CD4-positive, alpha-beta T cell treated with Interleukin-21 for 1 hour (primary cell): Measurements from ENCODE around the gene RETREG1.
"Not testable (repeated sequence)": the region's sequence is repeated elsewhere in the genome, so short reads cannot be mapped to it uniquely, and the experiment has no call there.

Experiments
- DNase-seq: peaks from one replicate; pipeline ENCODE4 v3.0.0-alpha.2; 2020

The RETREG1 gene

DNA sequence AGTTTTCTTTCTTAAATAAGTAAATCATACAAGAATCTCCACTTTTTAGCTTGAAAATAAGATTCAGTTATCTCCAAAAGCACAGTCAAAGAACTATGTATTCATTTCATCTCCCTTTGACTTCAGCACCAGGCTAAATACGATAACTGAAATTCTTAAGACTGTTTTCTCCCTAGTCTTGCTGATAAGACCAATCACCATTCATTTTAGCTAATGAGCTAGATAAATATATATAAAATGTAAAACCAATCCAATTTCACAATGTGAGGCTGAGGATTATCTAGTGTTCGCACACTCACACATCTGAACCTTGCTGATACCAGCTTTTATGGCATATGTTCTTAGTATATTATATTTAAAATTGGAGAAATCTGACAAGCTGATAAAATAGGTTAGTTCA is 133.9 kb downstream of the RETREG1 start:
- DNase-seq, result no peak

DNA sequence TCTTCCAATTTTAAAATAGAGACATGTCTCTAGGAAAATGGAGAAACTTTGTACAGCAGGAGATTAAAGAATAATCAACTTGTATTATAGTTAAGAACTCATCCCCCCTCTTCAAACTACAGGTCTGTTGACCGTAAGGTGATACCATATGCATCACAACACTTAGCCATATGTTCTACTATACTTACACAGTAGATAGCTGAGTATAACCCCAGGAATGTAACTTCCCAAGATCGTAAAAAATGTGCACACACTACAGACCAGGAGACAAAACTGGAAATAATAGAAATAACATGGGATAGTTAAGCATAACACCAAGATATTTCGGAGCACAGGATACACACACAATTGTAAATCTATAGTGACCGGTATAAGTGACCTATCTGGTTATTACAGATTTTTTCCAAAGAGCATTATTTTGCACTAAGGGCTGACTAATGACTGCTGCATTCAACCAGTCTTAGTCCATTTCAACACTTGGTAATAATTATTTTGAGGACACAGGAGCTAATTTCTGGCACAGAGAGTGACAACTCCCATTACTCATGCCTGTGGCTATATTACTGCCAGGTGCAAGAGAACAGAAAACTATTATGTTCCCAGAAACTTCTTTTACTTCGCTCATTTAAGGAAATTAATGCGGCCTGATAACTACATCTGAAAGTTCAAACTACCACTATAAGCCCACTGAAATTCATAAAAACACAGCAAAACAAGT is 135.8 kb downstream of the RETREG1 start:
- DNase-seq, result no peak

DNA sequence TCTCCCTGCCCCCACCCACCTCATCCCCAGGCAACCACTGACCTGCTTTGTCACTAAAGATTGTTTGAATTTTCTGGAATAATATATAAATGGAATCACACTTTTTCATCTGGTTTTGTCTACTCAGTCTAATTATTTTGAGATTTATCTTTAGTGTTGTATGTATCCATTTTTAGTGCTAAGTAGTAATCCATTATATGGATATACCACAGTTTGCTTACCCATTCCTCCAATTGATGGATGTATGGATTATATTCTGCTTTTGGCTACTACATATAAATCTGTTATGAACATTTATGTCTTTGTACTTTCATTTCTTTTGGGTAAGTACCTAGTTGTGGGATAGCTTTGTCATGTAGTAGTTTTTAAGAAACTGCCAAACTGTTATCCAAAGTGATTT is 136.7 kb downstream of the RETREG1 start:
- DNase-seq, result no peak

DNA sequence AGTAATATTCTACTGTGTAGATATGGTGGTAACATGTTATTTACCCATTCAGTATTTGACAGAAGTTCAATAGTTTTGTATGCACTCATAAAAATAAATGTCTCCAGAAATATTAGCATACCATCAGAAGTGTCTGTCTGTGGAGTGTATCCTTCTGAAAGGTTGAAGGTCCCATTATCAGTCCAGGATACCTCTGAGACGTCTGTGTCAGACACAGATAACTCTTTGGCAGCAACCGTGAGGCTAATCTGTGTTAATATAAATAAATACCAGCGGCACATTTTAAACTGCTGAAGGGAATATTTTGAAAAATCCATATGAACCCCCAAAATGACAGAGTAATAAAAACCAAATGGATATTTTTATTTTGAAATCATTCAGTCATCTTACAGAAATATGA is 139.3 kb downstream of the RETREG1 start:
- no peak for DNase-seq

DNA sequence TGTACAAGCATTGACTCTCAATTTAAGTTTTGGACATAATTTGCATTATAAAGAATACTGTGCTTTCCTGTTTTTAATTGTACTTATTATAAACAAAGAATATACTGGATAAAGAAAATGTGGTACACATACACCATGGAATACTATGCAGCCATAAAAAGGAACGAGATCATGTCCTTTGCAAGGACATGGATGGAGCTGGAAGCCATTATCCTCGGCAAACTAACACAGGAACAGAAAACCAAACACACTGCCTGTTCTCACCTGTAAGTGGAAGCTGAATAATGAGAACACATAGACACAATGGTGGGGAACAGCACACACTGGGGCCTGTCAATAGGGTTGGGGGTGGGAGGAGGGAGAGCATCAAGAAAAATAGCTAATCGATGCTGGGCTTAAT is 140.4 kb downstream of the RETREG1 start:
- DNase-seq, result not testable (repeated sequence)

DNA sequence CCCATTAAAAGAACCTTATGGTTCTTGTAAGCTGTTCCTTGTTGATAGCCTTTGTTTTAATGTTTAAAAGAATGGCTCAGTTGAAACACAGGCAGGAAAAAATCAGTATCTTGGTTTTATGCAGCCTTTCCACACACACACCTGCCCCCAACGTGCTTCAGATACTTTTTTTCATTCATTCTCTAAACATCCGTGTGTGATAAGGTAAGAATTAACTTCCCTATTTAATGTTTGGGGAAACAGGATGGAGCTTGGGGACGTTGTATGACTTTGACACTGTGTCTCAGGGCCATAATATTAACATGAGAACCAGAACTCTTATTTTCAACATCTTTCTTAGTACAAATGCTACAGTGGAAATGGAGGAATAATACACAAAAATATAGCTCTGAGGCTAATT is 145.4 kb downstream of the RETREG1 start:
- no peak for DNase-seq

DNA sequence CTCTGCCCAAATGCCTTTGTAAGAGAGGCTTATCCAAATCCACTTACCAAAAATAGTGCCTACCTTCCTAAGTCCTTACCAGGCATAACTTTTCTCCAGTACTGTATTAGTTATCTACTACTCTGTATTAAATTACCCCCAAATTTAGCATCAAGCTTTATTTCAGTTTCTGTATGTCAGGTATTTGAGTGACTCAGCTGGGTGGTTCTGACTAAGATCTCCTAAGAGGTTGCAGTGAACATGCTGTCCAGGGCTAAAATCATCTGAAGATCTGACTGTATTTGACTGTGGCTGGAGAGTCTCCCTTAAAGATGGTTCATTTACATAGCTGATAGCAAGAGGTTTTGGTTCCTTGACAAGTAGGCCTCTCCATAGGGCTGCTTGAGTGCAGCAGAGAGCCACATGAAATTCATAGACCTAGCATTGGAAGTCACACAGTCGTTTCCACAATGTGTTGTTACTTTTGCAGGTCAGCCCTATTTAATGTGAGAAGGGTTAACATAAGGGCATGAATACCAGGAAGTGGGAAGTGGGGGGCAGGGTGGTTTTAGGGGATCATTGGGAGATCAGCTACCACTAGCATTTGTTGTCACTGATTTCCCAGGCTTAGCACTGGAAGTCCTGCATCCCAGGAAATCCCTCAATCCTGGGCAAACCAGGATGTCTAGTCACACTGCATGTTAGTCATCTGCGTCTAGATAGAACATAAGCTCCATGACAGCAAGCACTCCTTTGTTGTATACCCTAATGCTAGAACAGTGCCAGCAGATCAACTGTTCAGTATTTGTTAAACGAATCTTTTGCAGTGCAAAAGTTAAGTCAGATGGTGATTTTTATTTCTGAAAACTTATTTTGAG is 149.2 kb downstream of the RETREG1 start:
- DNase-seq, result no peak

DNA sequence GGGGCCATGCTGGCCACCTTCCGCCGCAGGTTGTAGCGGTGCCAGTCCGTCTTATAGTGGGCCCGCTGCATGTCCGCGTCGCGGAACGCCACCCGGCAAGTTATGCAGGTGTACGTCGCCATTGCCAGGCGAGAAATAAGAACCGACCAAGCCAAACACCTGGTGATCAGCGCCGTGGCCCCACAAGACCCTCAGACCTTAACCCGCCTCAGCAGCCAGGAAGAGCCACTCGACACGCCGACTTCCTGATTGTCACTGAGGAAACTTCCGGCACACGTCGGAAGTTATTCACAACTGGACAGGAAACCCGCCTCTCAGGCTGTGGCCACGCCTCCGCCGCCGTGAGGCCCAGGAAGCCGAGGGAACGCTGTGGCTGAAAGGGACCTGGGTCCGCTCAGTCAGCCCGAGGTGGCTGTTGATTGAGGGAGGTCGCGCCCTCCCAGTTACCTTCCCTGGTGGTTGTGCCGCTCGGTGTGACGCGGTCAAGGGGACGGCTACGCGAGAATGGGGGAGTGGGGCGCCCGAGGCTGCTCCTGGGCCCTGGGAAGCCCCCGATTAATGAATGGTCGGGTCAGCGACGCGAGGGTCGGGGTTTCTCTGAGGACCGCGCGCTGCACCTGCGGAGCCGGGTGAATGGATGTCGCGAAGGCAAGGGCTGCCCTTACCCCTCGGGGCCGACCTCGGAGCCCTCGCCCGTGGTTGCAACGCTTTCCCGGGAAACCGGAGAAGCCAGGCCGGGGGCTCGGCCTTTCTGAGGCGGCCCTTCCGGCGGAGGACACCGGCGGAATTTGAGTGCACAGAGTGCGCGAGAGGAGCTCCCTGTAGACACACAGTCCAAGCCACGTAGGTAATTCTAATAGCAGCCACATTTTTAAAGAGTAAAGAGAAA is 151.0 kb downstream of the RETREG1 start, which contains the start of gene ZNF622:
Gene ZNF622 (minus strand): TSS at position 257 of the 889 bp plus-strand sequence. CDS start 135 bp downstream, at position 122.
- DNase-seq, result peak; percentile 90

DNA sequence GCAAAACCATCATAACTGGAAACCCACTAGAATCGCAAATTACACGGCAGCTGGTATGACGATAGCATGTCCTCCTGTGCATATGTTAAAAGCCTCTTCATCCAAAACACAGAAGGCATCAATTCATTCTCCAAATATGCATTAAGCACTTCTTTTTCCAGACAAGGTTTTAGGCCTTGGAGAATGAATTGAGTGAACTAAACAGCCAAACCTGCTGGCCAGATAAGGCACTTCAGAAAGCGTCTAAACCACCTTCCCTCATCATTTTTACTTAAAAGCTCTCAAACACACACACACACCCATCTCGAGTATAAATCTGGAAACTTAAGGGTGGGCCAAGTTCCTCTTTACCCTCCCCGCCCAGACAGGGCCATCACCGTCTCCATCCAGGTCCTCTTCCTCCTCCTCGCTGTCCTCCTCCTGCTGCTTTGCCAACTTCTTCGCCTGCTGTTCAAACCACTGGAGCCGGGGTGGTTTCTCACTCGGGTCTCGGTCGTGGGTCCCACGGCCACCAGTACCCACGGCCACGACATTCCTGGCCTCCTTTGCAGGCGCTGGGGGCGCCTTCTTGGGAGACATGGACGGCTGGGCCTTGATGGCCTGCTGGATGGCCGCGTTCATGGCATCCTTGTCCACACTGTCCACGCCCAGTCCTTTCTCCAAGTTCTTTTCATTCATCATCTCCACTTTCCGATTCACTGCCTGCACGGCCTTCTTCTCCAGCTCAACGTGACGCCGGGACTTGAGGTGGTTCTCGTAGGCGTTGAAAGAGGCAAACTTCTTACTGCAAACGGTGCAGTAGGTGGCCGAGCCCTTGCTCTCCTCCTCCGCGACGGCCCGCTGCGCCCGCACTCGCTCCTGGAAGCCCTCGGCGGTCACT is 151.9 kb downstream of the RETREG1 start:
- DNase-seq, result no peak

DNA sequence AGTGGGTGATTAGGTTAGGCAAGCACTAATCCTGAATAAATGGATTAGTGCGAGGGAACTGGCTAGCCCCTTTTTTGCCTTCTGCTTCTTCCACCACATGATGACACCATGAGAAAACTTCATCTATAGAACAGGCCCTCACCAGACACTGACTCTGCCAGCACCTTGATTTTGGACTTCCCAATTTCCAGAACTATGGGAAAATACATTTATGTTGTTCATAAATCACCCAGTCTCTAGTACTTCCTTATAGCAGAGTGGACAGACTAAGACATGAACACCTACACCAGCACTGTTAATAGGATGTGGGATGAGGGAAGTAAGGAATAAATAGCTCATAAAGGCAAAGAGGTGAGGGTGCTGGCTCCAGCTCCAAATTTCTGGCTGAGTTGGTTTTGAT is 152.6 kb downstream of the RETREG1 start:
- no peak for DNase-seq

DNA sequence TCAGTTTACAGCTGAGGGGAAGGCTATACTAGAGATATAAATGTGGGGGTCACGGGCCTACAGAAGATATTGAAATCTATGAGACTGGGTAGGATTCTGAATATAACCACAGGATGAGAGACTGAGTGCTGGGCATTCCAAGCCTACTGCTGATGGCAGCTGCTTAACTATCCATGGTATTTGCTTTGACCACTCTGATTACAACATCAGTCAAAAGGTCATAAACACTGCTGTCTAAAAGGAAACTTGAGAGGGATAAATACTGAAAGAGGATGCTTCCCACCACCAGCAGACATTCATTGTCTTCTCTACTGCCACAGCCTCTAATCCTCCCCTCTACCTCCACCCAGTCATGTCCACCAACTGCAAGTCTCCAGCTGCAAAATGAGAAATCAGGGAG is 155.0 kb downstream of the RETREG1 start:
- DNase-seq, result no peak

DNA sequence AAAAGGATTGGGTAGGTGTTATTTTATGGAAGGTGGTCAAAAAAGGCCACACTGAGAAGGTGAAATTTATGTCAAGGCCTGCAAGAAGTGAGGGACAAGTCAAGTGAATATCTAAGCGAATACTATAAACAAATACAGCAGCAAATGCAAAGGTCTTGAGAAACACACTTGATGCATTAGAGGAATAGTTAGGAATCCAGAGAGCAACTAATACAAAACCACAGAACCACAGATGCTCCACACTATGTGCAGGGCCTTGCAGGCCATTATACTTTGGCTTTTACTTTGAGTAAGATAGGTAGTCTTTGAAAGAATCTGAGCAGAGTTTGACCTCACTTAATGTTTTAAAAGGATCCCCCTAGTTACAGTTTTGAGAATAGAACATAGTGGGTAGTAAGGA is 155.8 kb downstream of the RETREG1 start:
- DNase-seq, result no peak

DNA sequence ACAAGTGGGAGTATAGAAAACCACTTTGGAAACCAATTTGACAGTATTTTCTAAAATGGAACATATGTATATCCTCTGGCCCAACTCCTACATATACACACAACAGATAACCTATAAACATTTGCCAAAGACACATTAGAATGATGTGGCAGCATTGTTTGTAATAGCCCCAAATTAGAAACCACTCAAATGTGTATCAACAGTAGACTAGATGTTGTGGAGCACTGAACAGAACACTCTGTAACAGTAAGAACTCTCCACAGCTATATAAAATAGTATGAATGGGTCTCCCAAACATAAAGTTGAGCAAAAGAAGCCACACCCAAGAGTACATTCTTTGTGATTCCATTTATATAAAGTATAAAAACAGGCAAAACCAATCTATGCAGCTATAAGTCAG is 157.3 kb downstream of the RETREG1 start:
- DNase-seq, result no peak

DNA sequence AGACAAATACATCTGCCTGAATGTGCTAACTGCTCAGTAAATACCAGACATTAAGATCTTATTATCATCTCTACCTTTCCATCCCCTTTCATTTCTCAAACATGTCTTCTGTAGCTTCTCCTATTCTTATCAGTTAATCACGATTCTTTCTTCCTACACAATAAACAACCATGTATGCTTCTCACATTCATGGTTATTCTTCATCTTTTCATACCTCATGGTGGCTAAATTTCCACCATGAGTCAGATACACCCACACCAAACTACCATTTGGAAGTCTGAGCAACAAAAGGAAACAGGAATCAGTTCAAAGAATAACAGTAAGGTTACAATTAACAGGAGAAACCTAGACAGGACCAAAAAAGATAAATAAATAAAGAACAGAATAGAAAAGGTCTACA is 158.9 kb downstream of the RETREG1 start:
- no peak for DNase-seq

DNA sequence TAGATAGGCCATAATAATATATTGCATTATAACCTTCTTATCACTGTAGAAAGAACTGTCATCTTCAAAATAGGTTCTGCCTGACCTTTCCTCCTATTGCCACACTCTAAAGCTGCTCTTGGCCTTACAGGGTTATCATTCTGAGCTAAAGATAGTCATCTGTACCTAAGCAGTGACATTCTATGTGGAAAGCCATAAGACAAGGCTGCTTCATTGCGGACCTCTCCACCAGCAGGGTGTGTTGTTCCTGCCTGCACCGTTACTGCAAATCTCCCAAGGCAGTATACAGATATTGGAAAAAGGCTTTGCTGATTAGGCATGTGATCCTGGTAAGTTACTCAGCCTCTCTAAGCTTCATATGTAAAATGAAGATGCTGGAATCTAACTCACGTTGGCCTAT is 159.3 kb downstream of the RETREG1 start:
- no peak for DNase-seq

DNA sequence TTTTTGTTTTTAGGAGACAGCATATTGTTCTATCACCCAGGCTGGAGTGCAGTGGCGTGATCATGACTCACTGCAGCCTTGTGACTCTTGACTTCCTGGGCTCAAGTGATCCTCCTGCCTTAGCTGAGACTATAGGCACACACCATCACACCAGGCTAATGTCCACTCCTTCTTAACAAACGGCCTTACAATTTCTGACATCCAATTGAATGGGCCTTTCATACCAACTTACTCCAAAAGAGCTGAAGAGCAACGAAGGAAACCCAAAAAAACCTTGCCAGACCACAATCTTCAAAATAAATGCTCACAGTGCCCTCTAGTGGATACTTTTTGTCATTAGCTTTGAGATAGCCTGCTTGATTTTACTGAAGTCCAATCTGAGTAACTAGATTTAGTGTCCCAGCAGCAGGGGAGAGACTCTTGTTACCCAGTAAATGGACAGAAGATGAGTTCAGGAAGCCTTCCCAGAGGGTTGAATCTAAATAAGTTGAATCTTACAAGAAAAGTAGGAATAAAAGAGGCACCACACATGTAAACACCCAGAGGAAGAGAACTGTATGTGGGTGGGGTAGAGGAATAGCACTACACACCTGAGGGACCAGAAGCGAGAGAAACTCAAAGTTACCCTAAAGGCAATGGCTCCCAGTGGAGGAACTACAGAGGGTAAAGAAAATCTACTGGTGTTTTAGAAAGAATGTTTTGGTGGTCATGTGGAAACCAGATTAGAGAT is 160.5 kb downstream of the RETREG1 start:
- DNase-seq, result peak; percentile 78

DNA sequence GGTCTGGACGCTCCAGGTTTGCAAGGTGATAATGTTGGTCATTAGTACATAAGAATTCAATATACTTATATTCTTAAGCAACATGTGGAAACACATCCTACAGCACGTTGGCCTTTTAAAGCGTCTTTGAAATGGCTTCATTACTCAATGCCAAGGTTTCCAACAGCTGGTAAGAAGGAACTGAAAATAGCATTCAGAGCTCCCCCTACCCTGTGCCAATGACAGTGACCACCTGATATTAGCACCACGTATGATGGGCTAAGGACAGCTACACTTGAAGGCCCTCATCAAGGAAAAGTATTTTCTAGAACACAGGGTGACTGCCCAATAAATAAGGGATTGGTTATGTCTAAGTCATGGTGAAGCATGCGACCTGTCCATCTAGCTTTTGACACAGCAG is 161.1 kb downstream of the RETREG1 start:
- no peak for DNase-seq

DNA sequence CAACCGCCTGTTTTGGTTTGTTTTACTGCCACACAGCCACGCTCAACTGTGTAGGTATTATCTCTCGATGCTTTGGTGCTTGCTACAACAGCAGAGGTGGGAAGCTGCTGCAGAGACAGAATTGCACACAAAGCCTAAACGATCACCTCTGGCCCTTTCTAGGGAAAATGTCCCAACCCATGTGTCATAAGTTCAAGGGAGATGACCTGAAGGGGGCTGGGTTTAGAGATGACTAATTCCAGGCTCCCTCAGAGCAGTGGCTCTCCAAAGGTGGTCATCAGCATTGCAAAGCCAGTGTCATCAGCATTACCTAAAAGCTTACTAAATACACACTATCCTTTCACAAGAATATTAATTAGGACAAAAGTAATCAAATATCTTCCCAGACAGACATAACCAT is 162.1 kb downstream of the RETREG1 start:
- DNase-seq, result no peak

DNA sequence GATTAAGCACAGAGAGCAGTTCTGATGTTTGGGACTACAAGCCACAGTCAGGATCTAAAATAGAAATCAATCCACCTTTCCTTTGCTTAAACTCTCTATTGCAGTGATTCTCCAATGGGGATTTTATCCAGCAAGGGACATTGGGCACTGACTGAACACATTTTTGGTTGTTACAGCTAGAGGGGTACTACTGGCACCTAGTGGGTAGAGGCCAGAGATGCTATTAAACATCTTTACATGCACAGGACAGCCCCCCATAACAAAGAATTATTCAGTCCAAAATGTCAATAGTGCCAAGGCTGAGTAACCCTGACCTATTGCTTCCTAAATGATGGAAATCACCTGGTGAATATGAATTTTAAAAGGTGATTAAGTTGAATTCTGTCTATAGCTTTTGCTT is 163.2 kb downstream of the RETREG1 start:
- DNase-seq, result no peak

DNA sequence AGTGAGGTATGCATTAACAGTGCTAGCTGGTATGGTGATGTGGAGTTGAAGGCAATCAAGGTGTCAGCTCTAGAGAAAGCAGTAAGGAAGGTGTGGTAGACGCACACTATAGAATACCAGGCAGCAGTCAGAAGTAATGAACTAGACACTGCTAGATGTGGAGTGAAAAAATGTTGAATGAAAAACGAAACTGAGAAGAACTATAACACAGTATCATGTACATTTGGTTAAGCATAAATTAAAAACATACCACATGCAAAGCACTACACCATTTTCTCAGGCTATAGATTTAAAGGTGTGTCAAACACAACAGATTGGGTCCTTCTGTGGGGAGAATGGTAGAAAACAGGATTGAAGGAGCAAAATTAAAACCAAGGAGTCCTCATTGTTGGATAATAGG is 166.6 kb downstream of the RETREG1 start:
- no peak for DNase-seq

DNA sequence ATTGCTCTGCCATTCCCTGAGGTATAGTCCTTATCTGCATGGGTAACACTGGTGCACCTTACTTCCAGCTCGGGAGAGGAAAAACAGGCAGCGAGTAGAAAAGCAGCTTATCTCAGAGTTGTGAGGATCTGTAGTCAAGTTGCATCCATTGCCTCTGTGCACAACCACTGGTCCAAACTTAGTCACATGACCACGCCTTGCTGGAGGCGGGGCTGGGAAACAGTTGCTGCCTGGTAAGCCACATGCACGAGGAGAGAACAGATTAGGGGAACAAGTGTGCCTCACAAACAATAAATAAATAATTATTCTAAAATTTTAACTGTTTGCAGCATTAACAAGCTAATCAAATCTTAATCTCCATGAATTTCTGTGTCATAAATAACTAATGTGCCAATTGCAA is 169.8 kb downstream of the RETREG1 start:
- DNase-seq, result no peak

DNA sequence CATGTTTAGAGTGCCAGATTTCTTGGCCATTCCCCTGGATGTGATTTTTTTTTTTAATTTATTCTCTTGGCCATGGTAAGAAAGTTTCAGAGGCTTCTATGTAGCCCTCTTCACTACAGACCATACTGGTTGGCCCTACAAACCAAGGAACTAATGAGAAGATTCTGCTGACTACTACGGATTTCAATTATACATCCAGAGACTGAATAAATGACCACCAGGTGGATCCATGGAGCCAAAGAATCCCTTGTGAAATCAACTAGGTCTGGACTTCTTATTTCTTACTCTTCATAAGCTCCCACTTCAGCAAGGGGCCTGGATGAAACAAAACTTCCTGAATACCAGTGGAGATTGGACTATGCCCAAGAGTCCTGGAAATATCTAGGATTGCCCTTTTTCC is 178.8 kb downstream of the RETREG1 start:
- no peak for DNase-seq
